ENCODE measurements around the gene LHX8. TPM values are rescaled to one million over a fixed set of nuclear protein-coding genes. Genes with fewer than 3 reads are reported as not detected.

LHX8 gene
- total RNA-seq, 1 donor from 2014 or later = 9.4 TPM

GRCh38 chr1:75203415-75204277, 69.5 kb downstream of the LHX8 start:
- DNase-seq = peak; percentile 68

GRCh38 chr1:75208862-75209261, 74.7 kb downstream of the LHX8 start:
- DNase-seq = no peak

Small RNAs within 50 kb of the gene (small RNA-seq; reads per million reads assigned to genes)
- not detected for gene RNU6-622P (ENCODE audit: low replicate concordance)

All from tongue (tissue), 3 donors.